Measurements from ENCODE around the gene FBL.

DNA sequence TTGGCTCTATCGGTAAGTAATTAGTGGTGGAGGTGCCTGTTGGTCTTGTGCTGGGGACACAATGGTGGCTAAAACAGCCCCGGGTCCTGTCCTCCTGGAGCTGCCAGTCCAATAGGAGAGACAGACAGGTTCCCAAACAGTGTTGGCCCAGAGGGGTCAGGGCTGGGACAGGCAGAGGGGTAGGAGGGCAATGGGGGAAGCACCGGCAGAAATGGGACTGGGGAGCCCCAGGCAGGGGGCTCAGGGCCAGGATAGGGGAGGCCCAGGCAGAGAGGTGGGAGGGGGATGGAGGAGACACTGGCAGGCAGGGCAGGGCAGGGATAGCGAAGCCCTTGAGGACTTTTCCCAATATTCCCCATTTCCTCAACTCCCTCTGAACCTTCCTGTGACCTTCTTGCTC, 2.2 kb upstream of the FBL start:
- TF ChIP-seq, protein P1, sequence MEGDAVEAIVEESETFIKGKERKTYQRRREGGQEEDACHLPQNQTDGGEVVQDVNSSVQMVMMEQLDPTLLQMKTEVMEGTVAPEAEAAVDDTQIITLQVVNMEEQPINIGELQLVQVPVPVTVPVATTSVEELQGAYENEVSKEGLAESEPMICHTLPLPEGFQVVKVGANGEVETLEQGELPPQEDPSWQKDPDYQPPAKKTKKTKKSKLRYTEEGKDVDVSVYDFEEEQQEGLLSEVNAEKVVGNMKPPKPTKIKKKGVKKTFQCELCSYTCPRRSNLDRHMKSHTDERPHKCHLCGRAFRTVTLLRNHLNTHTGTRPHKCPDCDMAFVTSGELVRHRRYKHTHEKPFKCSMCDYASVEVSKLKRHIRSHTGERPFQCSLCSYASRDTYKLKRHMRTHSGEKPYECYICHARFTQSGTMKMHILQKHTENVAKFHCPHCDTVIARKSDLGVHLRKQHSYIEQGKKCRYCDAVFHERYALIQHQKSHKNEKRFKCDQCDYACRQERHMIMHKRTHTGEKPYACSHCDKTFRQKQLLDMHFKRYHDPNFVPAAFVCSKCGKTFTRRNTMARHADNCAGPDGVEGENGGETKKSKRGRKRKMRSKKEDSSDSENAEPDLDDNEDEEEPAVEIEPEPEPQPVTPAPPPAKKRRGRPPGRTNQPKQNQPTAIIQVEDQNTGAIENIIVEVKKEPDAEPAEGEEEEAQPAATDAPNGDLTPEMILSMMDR (conservative IDR thresholded peaks at IDR 0.05; ENCODE audit: low read depth, low read length), result no peak
- no peak for TF ChIP-seq POLR2A (IDR thresholded peaks at IDR 0.05; ENCODE audit: low read depth, low read length)
- no peak for TF ChIP-seq MAFK (IDR thresholded peaks at IDR 0.05; ENCODE audit: low read depth, low read length)
- TF ChIP-seq CEBPB (IDR thresholded peaks at IDR 0.05; ENCODE audit: low read depth, low read length), result no peak
- TF ChIP-seq MAZ (IDR thresholded peaks at IDR 0.05; ENCODE audit: borderline replicate concordance, low read depth, low read length), result no peak
- TF ChIP-seq RAD21 (IDR thresholded peaks at IDR 0.05; ENCODE audit: low read length), result no peak
